Type B pancreatic cell (in vitro differentiated cells): ENCODE measurements around the gene ZBTB44. TPM values are rescaled to one million over a fixed set of nuclear protein-coding genes. Genes with fewer than 3 reads are reported as not detected.
"Not testable (repeated sequence)": the region's sequence is repeated elsewhere in the genome, so short reads cannot be mapped to it uniquely, and the experiment has no call there.

Experiments
- DNase-seq: peaks from one replicate; pipeline ENCODE4 v3.0.0; 2021; ENCODE audit warnings: mixed read lengths; ENCODE audit not compliant: unreplicated experiment; ENCODE audit errors: extremely low spot score
- H3K27ac Mint-ChIP-seq: 2 replicates; pipeline ENCODE4 v1.8.0; 2021; ENCODE audit warnings: mild to moderate bottlenecking, mixed read lengths
- H3K27me3 Mint-ChIP-seq: 2 replicates; pipeline ENCODE4 v1.8.0; 2021; ENCODE audit warnings: mixed read lengths
- H3K36me3 Mint-ChIP-seq: 2 replicates; pipeline ENCODE4 v1.8.0; 2021; ENCODE audit warnings: mixed read lengths
- H3K4me1 Mint-ChIP-seq: one replicate; pipeline ENCODE4 v1.8.0; 2021; ENCODE audit warnings: mixed read lengths; ENCODE audit not compliant: unreplicated experiment
- H3K4me3 Mint-ChIP-seq: 2 replicates; pipeline ENCODE4 v1.8.0; 2021; ENCODE audit warnings: mild to moderate bottlenecking, mixed read lengths
- H3K9me3 Mint-ChIP-seq: 2 replicates; pipeline ENCODE4 v1.8.0; 2021; ENCODE audit warnings: mixed read lengths
- total RNA-seq: library from RNA; stranded (reverse); gene quantifications from 2 replicates; pipeline ENCODE4 v1.2.1, GENCODE V29; 2021; ENCODE audit warnings: low replicate concordance
- TF ChIP-seq, protein P1 (sequence below): fragments of 200-600 bp; sonication (generic); conservative IDR thresholded peaks from 2 replicates; pipeline ENCODE4 v1.5.0; 2021; ENCODE audit warnings: antibody characterized with exemption, mild to moderate bottlenecking

Gene ZBTB44
- total RNA-seq, 1 donor from 2014 or later: 37.3 TPM

DNA sequence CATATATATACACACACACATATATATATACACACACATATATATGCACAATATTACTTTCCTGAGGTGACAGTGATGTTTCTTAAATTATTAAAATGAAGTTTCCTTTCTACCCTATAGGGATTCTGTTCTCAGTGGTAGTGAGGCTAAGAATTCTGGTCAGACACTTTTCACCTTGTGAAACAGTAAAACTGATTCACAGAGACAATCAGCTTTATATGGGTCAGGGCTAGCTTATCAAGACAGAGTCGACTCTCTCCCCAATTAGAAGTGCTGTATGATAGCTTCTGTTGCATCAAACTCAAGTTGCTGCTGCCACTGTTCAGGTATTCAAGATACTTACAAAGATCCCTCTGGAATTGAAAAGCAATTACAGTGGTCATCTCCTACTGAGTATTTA is 68.4 kb downstream of the ZBTB44 start:
- Mint-ChIP-seq H3K36me3 (peaks cover 7% of the 10 kb centered on the region), H3K27ac (no peak overlapping the region), H3K9me3 (no peaks in the 10 kb centered on the region), H3K27me3 (no peaks in the 10 kb centered on the region), H3K4me1 (peaks cover 6% of the 10 kb centered on the region), H3K4me3 (no peak overlapping the region)
- no peak for DNase-seq
- TF ChIP-seq, protein P1, sequence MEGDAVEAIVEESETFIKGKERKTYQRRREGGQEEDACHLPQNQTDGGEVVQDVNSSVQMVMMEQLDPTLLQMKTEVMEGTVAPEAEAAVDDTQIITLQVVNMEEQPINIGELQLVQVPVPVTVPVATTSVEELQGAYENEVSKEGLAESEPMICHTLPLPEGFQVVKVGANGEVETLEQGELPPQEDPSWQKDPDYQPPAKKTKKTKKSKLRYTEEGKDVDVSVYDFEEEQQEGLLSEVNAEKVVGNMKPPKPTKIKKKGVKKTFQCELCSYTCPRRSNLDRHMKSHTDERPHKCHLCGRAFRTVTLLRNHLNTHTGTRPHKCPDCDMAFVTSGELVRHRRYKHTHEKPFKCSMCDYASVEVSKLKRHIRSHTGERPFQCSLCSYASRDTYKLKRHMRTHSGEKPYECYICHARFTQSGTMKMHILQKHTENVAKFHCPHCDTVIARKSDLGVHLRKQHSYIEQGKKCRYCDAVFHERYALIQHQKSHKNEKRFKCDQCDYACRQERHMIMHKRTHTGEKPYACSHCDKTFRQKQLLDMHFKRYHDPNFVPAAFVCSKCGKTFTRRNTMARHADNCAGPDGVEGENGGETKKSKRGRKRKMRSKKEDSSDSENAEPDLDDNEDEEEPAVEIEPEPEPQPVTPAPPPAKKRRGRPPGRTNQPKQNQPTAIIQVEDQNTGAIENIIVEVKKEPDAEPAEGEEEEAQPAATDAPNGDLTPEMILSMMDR: no peak

DNA sequence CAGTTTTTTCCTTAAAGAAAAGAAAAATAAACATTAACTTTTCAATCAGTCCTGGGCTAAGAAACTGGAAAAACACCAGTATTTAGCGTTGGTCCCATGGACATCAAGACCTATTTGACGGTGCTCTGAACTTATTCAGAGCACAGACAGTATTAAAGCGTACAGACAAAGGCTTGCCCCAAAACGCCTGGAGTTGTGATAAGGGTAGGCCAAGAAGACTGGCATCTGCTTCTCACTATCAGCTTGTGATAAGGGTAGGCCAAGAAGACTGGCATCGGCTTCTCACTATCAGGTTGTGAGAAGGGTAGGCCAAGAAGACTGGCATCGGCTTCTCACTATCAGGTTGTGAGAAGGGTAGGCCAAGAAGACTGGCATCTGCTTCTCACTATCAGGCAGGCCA is 69.3 kb downstream of the ZBTB44 start:
- H3K4me1 Mint-ChIP-seq, H3K36me3 Mint-ChIP-seq, H3K4me3 Mint-ChIP-seq, H3K9me3 Mint-ChIP-seq, H3K27me3 Mint-ChIP-seq, H3K27ac Mint-ChIP-seq, DNase-seq: not testable (repeated sequence)

DNA sequence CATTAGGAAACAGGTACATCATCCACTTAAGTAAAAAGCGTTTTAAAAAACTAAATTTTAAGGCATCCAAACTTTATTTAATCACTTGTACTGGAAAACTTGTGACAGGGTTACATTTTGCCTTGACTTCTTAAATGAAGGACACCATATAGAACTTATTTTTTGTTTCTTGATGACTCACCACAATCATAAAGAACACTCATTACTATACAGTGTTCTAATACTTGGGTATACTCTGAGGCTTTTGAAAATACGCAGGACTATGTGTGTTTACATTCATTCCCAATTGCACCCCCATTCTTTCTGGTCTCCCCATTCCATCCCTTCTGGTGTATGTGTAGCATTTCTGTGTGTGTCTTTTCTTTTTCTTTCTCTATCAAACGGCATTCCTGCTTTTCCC is 69.9 kb downstream of the ZBTB44 start:
- Mint-ChIP-seq H3K4me3 (no peak overlapping the region), H3K9me3 (no peaks in the 10 kb centered on the region), H3K36me3 (peaks cover 3% of the 10 kb centered on the region), H3K4me1 (no peaks in the 10 kb centered on the region), H3K27me3 (no peaks in the 10 kb centered on the region), H3K27ac (no peak overlapping the region)
- DNase-seq: no peak
- TF ChIP-seq, protein P1: no peak

DNA sequence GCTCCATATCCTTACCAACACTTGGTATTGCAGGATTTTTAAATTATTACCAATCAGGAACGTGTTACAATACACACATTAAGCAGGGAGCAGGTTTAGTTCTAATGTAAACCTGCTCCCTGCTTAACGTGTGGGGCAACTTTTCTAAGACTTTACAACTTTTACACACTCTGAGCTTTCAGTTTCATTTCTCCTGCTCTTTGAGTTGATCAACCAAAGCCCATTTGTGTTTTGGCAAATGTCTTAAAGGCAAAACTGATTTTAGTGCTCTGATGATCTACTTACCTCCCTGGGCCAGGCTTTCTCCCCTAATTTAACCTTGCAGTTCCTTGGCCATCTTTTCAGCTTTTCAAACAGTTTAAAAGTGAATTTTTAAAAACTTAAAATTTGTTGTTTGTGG is 70.9 kb downstream of the ZBTB44 start:
- Mint-ChIP-seq H3K4me1 (no peaks in the 10 kb centered on the region), H3K27ac (no peak overlapping the region), H3K27me3 (no peaks in the 10 kb centered on the region), H3K36me3 (peaks cover 6% of the 10 kb centered on the region), H3K4me3 (no peak overlapping the region), H3K9me3 (no peaks in the 10 kb centered on the region)
- TF ChIP-seq, protein P1: no peak
- DNase-seq: no peak

DNA sequence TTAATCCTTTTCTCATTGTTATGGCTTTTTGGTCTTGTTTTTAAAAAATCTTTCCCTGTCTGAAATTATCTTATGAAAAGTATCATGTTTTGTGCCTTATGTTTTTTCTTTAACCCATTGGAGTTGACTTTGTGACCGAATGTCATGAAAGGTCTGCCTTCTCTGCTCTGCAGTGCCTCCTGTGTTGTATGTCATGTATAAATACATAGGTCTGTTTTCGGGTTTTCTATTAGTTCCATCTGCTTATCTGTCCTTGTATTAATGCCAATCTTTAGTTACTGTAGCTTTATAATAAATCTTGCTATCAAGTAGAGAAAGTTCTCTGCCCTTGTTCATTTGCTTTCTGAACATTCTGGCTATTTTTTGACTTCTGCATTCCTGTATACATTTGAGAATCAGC is 73.0 kb downstream of the ZBTB44 start:
- H3K9me3 Mint-ChIP-seq: no peaks in the 10 kb centered on the region
- H3K4me1 Mint-ChIP-seq: no peaks in the 10 kb centered on the region
- H3K27ac Mint-ChIP-seq: no peak overlapping the region
- H3K36me3 Mint-ChIP-seq: peaks cover 11% of the 10 kb centered on the region
- TF ChIP-seq, protein P1: peak; percentile 21
- no peak for DNase-seq
- H3K4me3 Mint-ChIP-seq: no peak overlapping the region
- H3K27me3 Mint-ChIP-seq: no peaks in the 10 kb centered on the region

DNA sequence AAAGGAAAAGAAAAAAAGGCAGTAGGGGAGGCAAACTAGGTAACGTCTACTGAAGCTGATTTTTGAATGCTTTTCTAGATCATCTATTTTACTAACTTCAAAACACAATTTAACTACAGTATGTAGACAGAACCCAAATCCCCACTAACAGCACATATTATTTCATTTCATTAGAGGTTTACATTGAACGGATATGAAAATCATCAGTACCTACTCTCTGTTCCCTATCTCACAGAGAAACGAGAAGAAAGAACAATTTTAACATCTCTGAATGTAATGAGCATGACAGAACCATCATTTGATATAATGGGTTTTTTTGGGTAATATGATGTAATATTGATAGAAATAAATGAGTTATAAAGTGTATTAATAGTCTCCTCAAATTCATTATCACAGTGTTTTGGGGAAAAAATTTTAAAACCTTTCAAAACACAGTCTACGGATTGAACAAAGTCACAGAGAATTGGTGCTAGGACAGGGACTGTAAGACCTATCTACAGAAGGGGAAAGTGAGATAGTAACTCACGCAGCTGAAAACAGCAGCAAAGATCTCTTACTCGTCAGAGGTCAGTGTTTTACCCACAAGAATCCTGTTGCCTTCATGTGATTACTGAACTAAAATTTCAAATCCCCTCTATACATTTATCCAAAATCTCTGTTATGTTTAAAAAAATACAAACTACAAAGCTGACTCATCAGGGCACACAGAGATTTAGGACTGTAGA is 77.3 kb downstream of the ZBTB44 start:
- no peak for DNase-seq
- Mint-ChIP-seq H3K27ac (no peak overlapping the region), H3K27me3 (no peaks in the 10 kb centered on the region), H3K4me3 (no peak overlapping the region), H3K9me3 (no peaks in the 10 kb centered on the region), H3K36me3 (peaks cover 17% of the 10 kb centered on the region), H3K4me1 (no peaks in the 10 kb centered on the region)
- TF ChIP-seq, protein P1: no peak
